EL (cell line): ENCODE measurements around the gene EPHB3.
A peak's percentile ranks its signal among the peaks of the same experiment; 100 is the strongest.
"Not testable (repeated sequence)": the region's sequence is repeated elsewhere in the genome, so short reads cannot be mapped to it uniquely, and the experiment has no call there.

Source experiments
- DNase-seq: peaks from one replicate; pipeline ENCODE4 v3.0.0-alpha.2; 2016

Gene EPHB3

DNA sequence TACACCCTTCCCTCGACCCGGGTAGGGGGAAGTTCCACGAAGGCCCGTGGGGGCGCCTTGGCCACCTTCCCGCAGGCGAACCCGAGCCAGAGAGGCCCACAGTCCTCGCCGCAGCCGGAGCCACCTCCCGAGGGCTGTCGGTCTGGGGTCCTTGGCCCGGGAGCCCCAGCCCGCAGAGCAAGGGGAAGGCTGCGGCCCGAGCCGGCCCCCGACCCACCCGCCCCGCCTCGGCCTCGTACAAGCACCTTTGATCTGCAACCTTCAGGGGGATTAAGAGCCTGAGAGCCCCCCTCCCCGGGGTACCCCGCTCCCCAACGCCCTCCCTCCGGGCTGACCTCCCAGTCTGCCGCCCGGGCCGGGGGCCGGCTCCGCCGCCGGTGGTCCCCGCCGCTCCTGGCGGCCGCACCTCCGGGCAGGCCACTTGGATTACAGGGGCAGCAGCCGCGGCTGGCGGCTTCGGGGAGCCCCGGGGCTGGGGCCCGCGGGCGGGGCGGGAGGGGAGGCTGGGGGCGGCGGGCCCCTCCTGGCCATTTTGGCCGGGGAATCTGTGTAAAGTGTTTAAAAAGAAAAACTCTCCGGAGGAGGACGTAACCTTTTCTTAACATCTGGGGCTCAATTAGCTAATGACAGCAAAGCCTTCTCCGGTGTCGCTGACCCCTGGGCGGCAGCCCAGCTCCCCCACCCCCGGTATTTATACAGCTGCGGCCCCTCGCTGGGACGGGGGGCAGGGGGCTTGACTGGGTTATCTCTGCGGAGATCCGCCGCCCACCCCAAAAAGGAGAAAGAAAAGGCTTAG is 40.2 kb downstream of the EPHB3 start:
- no peak for DNase-seq

- no peak for DNase-seq
Observed at GRCh38 chr3:184602372-184603150, 41.0 kb downstream of the EPHB3 start.

DNA sequence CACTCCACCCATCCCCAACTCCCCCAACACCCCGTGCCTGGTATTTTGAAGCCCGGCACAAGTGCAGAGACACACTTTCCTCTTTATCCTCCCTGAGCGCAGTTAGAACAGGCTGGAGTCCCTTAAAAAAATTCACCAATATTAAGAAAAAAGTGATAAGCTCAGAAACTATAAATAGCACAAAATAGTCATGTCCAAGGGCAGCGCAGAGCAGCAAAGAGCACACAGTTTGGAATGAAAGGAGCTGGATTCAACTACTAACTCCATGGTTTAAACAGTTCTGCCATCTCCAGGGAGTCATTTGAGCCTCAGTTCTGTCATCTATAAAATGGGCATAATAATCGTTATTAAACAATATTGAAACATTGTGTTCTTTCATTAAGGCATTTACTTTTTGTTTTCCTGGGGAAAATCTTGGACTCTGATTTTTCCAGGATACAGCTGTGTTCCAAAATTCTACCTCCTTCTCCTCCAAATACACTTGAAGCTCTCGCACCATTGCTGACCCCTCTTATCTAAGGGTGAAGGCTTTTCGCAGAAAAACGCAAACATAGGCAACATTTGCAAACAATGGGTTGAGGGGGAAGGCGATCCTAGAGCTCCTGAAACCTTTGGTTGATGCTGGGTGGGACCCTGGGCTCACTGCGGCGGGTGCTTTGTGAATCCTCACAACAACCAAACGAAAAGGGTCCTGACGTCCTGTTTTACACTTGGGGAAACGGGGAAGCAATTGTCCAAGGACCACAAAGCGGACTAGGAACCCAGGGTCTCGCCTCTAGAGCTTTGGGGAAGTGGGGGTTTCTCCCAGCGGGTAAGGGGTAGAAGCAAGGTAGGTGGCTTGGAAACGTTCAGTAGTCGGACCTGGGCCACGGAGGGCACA is 41.8 kb downstream of the EPHB3 start:
- DNase-seq, result no peak

- no peak for DNase-seq
Observed at GRCh38 chr3:184604039-184604601, 42.5 kb downstream of the EPHB3 start.

DNA sequence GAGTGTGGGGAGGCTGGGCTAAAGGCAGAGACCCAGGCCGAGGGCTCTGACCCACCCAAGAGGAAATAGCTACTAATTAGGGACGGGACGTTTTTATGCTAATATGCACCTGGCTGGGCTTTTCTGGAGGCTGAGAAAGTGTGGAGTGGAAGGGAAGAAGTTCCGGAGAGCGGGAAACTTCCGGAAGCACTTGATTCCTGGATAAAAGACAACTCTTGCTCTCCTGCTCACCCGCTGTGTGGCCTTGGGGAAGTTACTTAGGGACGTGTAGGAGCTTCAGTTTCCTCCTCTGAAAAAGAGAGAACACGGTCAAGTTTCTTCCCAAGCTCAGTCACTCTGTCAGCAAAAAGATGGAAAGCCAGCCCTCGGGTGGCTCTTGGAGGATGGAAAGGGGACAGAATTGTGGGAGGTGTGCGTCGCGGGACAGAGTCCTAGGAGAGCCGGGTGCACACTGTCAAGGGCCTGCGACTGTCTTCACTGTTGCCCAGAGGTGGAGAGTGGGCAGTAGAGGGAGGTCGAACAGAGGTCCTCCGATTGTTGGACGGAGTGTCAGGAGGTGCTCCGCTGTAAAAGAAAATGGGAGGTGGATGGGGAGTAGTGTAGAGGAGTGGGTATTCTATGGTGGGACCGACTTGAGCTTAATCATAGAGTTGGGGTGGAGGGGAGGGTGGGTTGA is 43.2 kb downstream of the EPHB3 start:
- no peak for DNase-seq

DNA sequence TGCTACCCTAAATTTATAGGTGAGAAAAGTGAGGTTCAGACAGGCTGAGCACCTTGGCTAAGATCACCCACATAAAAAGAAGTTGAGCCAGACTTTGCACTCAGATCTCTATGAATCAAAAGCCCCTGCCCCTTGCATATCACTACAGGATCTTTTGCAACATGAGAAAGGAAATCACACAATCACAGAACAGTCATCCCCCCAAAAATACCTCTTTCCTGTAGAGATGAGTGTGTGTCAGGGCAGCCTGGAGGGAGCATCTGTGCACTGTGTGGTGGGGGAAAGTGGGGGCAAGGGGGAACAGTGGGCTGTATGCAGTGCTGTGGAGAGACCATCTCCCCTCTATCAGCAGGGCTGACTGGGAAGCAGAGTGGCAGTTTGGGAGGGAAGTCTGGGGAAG is 46.6 kb downstream of the EPHB3 start:
- no peak for DNase-seq

- DNase-seq, result no peak
Observed at GRCh38 chr3:184609476-184610244, 48.1 kb downstream of the EPHB3 start.

GRCh38 chr3:184610245-184610871 is 48.8 kb downstream of the EPHB3 start:
- no peak for DNase-seq

DNA sequence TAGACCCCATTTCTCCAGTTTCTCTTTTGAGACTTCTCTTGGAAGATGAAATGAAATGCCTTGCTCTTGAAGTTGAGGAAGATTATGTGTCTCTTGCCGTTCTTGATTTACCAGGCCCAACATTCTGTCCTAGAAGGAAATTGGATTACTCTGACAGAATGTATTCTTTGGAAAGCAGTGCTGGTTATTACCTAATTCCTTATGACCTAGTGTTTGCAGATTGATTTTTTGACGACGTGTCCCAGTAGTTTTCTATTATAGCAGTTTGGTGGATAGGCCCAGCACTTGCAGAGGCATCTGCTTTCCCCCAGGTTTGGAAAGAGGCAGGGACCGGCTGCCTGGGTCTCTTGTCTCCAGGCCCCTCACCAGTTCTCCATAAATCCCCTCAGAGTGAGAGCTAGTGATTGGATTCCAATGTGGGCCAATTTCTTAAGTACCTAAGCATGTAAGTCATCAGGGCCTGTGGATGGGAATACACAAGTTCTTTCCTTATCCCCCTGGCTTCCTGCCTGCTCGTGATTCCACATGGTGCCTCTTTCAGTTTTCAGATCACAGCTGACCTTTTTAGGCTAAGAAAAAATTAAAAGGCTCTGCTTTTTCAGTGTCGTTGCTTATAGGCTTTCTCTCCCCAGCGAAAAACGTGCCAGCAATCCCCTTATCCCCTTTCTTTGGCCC is 50.2 kb downstream of the EPHB3 start:
- no peak for DNase-seq

DNA sequence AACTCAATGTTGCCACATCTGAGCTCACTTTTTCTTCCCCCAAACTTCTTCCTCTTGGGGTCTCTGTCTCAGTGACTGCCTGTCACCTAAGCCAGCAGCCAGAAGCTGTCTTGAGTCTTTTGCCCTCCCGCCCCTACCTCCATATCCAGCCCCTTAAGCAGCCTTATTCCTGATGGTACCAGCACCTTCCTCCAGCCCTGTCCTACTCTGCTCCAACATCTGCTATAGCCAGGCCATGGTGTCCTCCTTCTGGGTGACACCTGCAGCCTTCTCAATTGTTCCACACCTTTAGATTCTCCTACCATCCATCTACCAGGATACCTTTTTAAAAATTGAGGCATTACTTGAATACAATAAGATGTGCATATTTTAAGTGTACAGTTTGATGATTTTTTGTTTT is 53.8 kb downstream of the EPHB3 start:
- DNase-seq, result no peak

DNA sequence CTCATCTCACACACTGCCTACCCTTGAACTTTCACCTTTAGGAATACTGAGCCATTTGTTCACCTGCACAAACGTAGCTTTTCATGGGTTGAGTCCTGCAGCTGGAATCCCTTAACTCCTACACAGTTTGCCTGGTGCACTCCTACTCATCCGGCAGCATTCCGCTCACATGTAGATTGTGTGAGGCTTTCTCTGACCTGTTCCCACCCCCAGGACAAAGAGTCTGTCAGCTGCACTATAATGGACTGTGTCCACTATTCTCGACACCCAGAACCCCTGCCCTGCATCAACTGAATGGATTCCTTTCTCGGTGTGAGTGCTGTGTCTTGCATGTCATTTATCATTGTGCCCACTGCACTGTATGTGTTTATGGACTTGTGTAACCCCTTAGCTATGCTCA is 54.9 kb downstream of the EPHB3 start:
- no peak for DNase-seq

DNA sequence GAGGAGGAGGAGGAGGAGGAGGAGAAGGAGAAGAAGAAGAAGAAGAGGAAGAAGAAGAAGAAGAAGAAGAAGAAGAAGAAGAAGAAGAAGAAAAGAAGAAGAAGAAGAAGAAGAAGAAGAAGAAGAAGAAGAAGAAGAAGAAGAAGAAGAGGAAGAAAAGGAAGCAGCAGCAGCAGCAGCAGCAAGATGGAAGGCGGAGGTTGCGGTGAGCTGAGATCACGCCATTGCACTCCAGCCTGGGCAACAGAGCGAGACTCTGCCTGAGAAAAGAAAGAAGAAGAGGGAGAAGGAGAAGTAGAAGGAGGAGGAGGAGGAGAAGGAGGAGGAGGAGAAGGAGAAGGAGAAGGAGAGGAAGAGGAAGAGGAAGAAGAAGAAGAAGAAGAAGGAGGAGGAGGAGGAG is 55.7 kb downstream of the EPHB3 start:
- DNase-seq, result not testable (repeated sequence)

- no peak for DNase-seq
Observed at GRCh38 chr3:184618811-184619210, 57.2 kb downstream of the EPHB3 start.

DNA sequence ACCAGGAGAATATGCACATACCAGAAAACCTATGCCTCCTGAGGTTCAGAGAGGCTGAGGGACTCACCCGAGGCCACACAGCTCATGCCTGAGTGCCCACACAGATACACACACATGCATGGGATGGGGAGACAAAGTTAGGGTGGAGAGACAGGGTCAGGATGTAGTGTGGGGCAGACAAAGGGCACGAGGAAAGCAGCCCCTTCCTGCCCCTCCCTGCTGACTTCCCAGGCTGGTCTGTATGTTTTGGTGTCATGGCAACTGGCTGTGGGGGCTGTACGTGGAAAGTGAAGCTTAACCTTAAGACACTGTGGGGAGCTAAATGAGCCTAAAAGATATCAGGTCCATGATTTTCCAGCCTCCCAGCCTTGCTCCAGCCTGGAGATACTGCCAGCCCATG is 57.8 kb downstream of the EPHB3 start:
- no peak for DNase-seq

- no peak for DNase-seq
Observed at GRCh38 chr3:184619787-184620430, 58.3 kb downstream of the EPHB3 start.

DNA sequence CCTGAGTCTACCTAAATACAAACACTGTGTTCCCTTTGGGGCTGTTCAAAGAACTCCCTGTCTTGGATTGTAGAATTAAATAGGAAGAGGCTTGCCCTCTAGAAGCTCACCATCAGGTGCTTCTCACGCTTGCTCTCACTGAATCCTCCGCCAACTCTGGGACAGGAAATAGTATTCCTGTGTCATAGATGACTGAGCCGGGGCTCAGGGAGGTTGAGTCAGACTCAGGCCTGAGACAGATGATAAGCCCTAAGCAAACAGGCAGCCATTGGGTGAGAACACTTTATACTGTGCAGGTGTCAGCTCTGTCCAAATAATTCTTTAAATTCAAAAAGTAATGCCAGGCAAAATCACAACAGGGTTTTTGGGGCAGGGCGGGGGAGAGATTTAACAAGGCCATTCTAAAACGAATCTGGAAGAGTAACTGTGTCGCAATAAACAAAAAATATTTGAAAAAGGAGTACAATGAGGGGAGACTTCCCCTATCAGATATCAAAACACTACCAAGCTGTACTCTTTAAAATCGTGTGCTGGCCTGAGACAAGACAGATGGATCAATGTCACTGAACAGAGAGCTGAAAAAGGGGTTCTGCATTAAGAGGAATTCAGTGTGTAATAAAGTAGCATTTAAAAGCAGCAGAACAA is 59.0 kb downstream of the EPHB3 start:
- DNase-seq, result peak; percentile 57

GRCh38 chr3:184622156-184622555 is 60.6 kb downstream of the EPHB3 start:
- not testable (repeated sequence) for DNase-seq

GRCh38 chr3:184626923-184627322 is 65.3 kb downstream of the EPHB3 start:
- no peak for DNase-seq

- DNase-seq, result no peak
Observed at GRCh38 chr3:184629555-184630160, 68.1 kb downstream of the EPHB3 start.
